Psoas muscle (tissue), 8 donors: Measurements from ENCODE around the gene SIK2. TPM values are rescaled to one million over a fixed set of nuclear protein-coding genes. Genes with fewer than 3 reads are reported as not detected.
A peak's percentile ranks its signal among the peaks of the same experiment; 100 is the strongest.

ENCODE experiments used
- ATAC-seq, 4 donors: fragments of 200-7000 bp; cut with Tn5 transposase; one replicate each; pipeline ENCODE4 v1.9.1; 2020; ENCODE audit warnings: moderate library complexity in 3 of 4, mild to moderate bottlenecking in 2 of 4
- DNase-seq, 2 donors: peaks; one replicate each; pipeline ENCODE4 v3.0.0-alpha.2; 2020
- H3K27ac ChIP-seq: fragments of 200-600 bp; one replicate; pipeline ENCODE4 v1.8.0; 2022
- H3K27me3 ChIP-seq, 3 donors: fragments of 200-600 bp in 1 of 3; one replicate each; pipeline versions ENCODE4 v1.6.1 to v1.8.0; 2013 to 2022; ENCODE audit warnings: low read length in 2 of 3, mild to moderate bottlenecking in 2 of 3, moderate library complexity in 1 of 3; ENCODE audit not compliant: insufficient read depth in 3 of 3
- H3K36me3 ChIP-seq, 2 donors: fragments of 200-600 bp in 1 of 2; one replicate each; pipeline versions ENCODE4 v1.6.1 to v1.8.0; 2013 to 2022; ENCODE audit warnings: low read depth in 1 of 2, mild to moderate bottlenecking in 1 of 2, moderate library complexity in 1 of 2; ENCODE audit not compliant: insufficient read depth in 1 of 2
- H3K4me1 ChIP-seq: fragments of 200-600 bp; one replicate; pipeline ENCODE4 v1.8.0; 2022
- H3K4me3 ChIP-seq: fragments of 200-600 bp; one replicate; pipeline ENCODE4 v1.8.0; 2022; ENCODE audit warnings: mild to moderate bottlenecking
- H3K9me3 ChIP-seq: fragments of 200-600 bp; one replicate; pipeline ENCODE4 v1.8.0; 2022
- CTCF ChIP-seq: fragments of 200-600 bp; IDR thresholded peaks from one replicate; pipeline ENCODE4 v1.8.0; 2022; ENCODE audit warnings: antibody characterized with exemption
- whole genome bisulfite sequencing, 3 donors: extraction: QIAGEN DNeasy Blood & Tissue Kit; methylation state at CpG; one replicate each; pipeline versions ENCODE4 v1.1.6 to v1.1.7; 2013; 5-methylcytosine and 5-hydroxymethylcytosine counted together
- intact Hi-C, 2 donors: fragments of 100-400 bp; cut with DNase I; formaldehyde crosslinking; loops; one replicate each; pipeline versions ENCODE4 v1.11.0 to v1.14.2; 2022
- polyA plus RNA-seq, 3 donors: library from polyadenylated mRNA; stranded (reverse); fragments of 200-250 nt; gene quantifications; one replicate each; pipeline ENCODE4 v1.2.3, GENCODE V29; 2013
- total RNA-seq, 4 donors: library from RNA; stranded (reverse); fragmentation: NEBNext Ultra II Directional in 2 of 4; extraction: Animal tissue kit (Norgen Biotek cat#: 25700) in 2 of 4; gene quantifications; one replicate each; pipeline versions ENCODE4 v1.2.1 to v1.2.4, GENCODE V29; 2021 to 2023
- donor health status: healthy with polysubstance abuse.
- donor health status: DM: no; HTN: no; CAD: no; lungs with moderate emphysema.
- donor health status: Bipolar disorder and iron deficiency.
- donor health status: healthy.
- donor health status: DM: yes; HTN: yes; CAD: no.
- donor health status: DM: no; HTN: no; CAD: no.
- donor health status: DM: no; HTN: no; CAD: no.
- donor health status: DM: yes; HTN: yes; CAD: no.

SIK2 gene
- total and polyA plus RNA-seq, 7 donors: 9.0 to 69.6 (median 30.4) TPM

- Histone ChIP-seq H3K36me3 (peaks cover 12 to 47% of the 10 kb centered on the region in 2 donors), H3K4me1 (peaks cover 42% of the 10 kb centered on the region), H3K27me3 (no peaks in the 10 kb centered on the region), H3K27ac (no peak overlapping the region), H3K4me3 (no peak overlapping the region), H3K9me3 (no peaks in the 10 kb centered on the region)
- 99 to 100% (median 100%) methylated on average over 1 of the region's 1 CpG for WGBS, 3 donors
- intact Hi-C loops: no loop called here
- ATAC-seq: no peak
- no peak for TF ChIP-seq CTCF
- DNase-seq: no peak
Observed at GRCh38 chr11:111700162-111700561, 97.9 kb downstream of the SIK2 start.

GRCh38 chr11:111702623-111703022, 100.4 kb downstream of the SIK2 start:
- DNase-seq (no peak), ATAC-seq (no peak)
- Histone ChIP-seq H3K4me3 (no peak overlapping the region), H3K4me1 (peaks cover 22% of the 10 kb centered on the region), H3K27me3 (no peaks in the 10 kb centered on the region), H3K36me3 (peaks cover 12 to 69% of the 10 kb centered on the region in 2 donors), H3K9me3 (no peaks in the 10 kb centered on the region), H3K27ac (no peak overlapping the region)
- TF ChIP-seq CTCF: no peak
- intact Hi-C loops: no loop called here
- WGBS, 3 donors: 89 to 93% (median 92%) methylated on average over 5 of the region's 5 CpGs

GRCh38 chr11:111703576-111703975, 101.3 kb downstream of the SIK2 start:
- Histone ChIP-seq H3K27me3 (no peaks in the 10 kb centered on the region), H3K27ac (no peak overlapping the region), H3K9me3 (no peaks in the 10 kb centered on the region), H3K4me3 (no peak overlapping the region), H3K36me3 (peaks cover 12 to 78% of the 10 kb centered on the region in 2 donors), H3K4me1 (peaks cover 22% of the 10 kb centered on the region)
- intact Hi-C loops: no loop called here
- no peak for DNase-seq
- no peak for TF ChIP-seq CTCF
- WGBS, 3 donors: 26 to 42% (median 36%) methylated on average over 1 of the region's 1 CpG
- no peak for ATAC-seq

GRCh38 chr11:111707039-111707690, 104.9 kb downstream of the SIK2 start:
- WGBS, 3 donors: 54 to 60% (median 56%) methylated on average over 9 of the region's 9 CpGs
- Histone ChIP-seq H3K27me3 (no peaks in the 10 kb centered on the region), H3K4me1 (peaks cover 22% of the 10 kb centered on the region), H3K27ac (no peak overlapping the region), H3K9me3 (no peaks in the 10 kb centered on the region), H3K36me3 (peaks cover 14 to 85% of the 10 kb centered on the region in 2 donors), H3K4me3 (no peak overlapping the region)
- TF ChIP-seq CTCF: no peak
- ATAC-seq: peak in 3 of 4 donors; percentile 25 to 51 (median 40)
- DNase-seq: peak; percentile 56 to 60
- intact Hi-C loops: no loop called here

- DNase-seq: no peak
- TF ChIP-seq CTCF: no peak
- Histone ChIP-seq H3K36me3 (peaks cover 18 to 85% of the 10 kb centered on the region in 2 donors), H3K27ac (no peak overlapping the region), H3K27me3 (no peaks in the 10 kb centered on the region), H3K4me3 (no peak overlapping the region), H3K4me1 (peaks cover 19% of the 10 kb centered on the region), H3K9me3 (no peaks in the 10 kb centered on the region)
- 93 to 97% (median 94%) methylated on average over 5 of the region's 5 CpGs for WGBS, 3 donors
- no peak for ATAC-seq
- intact Hi-C loops: no loop called here
Observed at GRCh38 chr11:111707691-111708067, 105.4 kb downstream of the SIK2 start.
